SU-DHL-6 (cell line): ENCODE data around the gene HMG20A.

ENCODE experiments used
- CTCF ChIP-seq: fragments of 200-600 bp; sonication (generic); IDR thresholded peaks from one replicate; pipeline ENCODE4 v1.5.1; 2017; ENCODE audit warnings: antibody characterized with exemption, mild to moderate bottlenecking, low read length, moderate library complexity; ENCODE audit not compliant: insufficient read depth, poor library complexity, severe bottlenecking
- EZH2phosphoT487 ChIP-seq: fragments of 200-600 bp; sonication (generic), shearing (Covaris generic); conservative IDR thresholded peaks from 2 replicates; pipeline ENCODE4 v1.6.1; 2018; ENCODE audit warnings: mild to moderate bottlenecking, antibody characterized with exemption, low read length, moderate library complexity, mixed read lengths

DNA sequence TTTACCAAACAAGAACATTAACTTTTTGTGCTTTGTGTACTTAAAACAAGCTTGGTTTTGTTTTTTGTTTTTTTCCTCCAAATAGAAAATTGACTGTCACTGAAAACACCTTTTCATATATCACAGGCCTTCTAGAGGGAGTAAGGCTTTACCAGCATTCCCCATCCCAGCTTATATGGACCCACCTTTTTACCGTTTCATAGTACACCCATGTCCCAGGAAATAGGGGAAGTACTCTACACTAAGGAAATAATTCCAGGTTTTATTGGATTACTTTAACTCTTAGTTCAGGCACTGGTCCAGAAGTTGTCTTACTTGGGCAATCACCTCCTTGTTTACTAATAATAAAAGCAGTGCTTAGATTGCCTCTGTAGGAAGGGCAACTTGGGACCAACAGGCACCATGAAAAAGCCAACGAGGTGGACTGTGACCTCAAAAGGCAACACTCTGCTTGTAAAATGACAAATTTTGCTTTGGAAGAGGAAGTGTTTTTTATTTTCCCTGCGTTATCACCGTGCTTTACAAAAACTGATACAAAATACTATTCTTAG lies 26.2 kb downstream of the HMG20A start:
- TF ChIP-seq CTCF (no peak), EZH2phosphoT487 (no peak)
